Measurements from ENCODE around the gene NR3C1. TPM values are rescaled to one million over a fixed set of nuclear protein-coding genes. Genes with fewer than 3 reads are reported as not detected.

The NR3C1 gene
- total RNA-seq, 4 donors from 2014 or later = 56.7 to 79.1 (median 64.4) TPM

GRCh38 chr5:143248822-143249579 is 154.5 kb downstream of the NR3C1 start:
- Histone ChIP-seq H3K4me3 (no peak overlapping the region), H3K9me3 (no peaks in the 10 kb centered on the region), H3K4me1 (peaks cover 23 to 43% of the 10 kb centered on the region in 2 donors), H3K27me3 (no peaks in the 10 kb centered on the region), H3K27ac (peak overlapping the region; percentile 64 to 95 (median 82)), H3K36me3 (no peaks in the 10 kb centered on the region)
- in situ Hi-C loops (cut with MboI; ENCODE audit: low sequenced_read_pairs in 4 of 4) (loop anchor here in 1 of 4 donors (10.0 kb wide), 2 partner anchors 114 to 156 kb away; partner anchors contain the start of gene NR3C1), intact Hi-C loops (cut with DNase I; ENCODE audit: low total_unique reads) (loop anchor here (5.0 kb wide), 1 partner anchor 68 kb away; no protein-coding TSS in a partner anchor)
- DNase-seq = peak; percentile 54 to 59
- TF ChIP-seq POLR2A (IDR thresholded peaks at IDR 0.05) = no peak
- no peak for TF ChIP-seq CTCF (IDR thresholded peaks at IDR 0.05 in 4 of 5, conservative IDR thresholded peaks at IDR 0.05 in 1 of 5)
- ATAC-seq = peak; percentile 79 to 84

- Histone ChIP-seq H3K4me3 (no peak overlapping the region), H3K36me3 (no peaks in the 10 kb centered on the region), H3K27me3 (no peaks in the 10 kb centered on the region), H3K9me3 (no peaks in the 10 kb centered on the region), H3K27ac (peak overlapping the region; percentile 64 to 95 (median 82)), H3K4me1 (peaks cover 29 to 48% of the 10 kb centered on the region in 2 donors)
- ATAC-seq (no peak), DNase-seq (no peak)
- in situ Hi-C loops (cut with MboI; ENCODE audit: low sequenced_read_pairs in 4 of 4) = loop anchor here in 1 of 4 donors (10.0 kb wide), 2 partner anchors 114 to 156 kb away; partner anchors contain the start of gene NR3C1
- intact Hi-C loops (cut with DNase I; ENCODE audit: low total_unique reads) = loop anchor here (5.0 kb wide), 1 partner anchor 69 kb away; no protein-coding TSS in a partner anchor
- TF ChIP-seq POLR2A (IDR thresholded peaks at IDR 0.05) (no peak), CTCF (IDR thresholded peaks at IDR 0.05 in 4 of 5, conservative IDR thresholded peaks at IDR 0.05 in 1 of 5) (no peak)
Measured at GRCh38 chr5:143248391-143248790, 155.1 kb downstream of the NR3C1 start.

- no peaks in the 10 kb centered on the region for H3K9me3 ChIP-seq
- intact Hi-C loops (cut with DNase I; ENCODE audit: low total_unique reads) (loop anchor here (2.0 to 5.0 kb wide), 2 partner anchors 70 to 156 kb away; partner anchors contain the start of gene NR3C1), in situ Hi-C loops (cut with MboI; ENCODE audit: low sequenced_read_pairs in 4 of 4) (loop anchor here in 1 of 4 donors (10.0 kb wide), 2 partner anchors 112 to 158 kb away; partner anchors contain the start of gene NR3C1)
- H3K4me1 ChIP-seq = peaks cover 40 to 59% of the 10 kb centered on the region in 2 donors
- ATAC-seq = no peak
- no peaks in the 10 kb centered on the region for H3K27me3 ChIP-seq
- H3K36me3 ChIP-seq = no peaks in the 10 kb centered on the region
- DNase-seq = no peak
- TF ChIP-seq CTCF (IDR thresholded peaks at IDR 0.05 in 4 of 5, conservative IDR thresholded peaks at IDR 0.05 in 1 of 5) = no peak
- no peak for TF ChIP-seq POLR2A (IDR thresholded peaks at IDR 0.05)
- H3K4me3 ChIP-seq = no peak overlapping the region
- peak overlapping the region in 3 of 4 donors; percentile 89 to 95 (median 95) for H3K27ac ChIP-seq
Measured at GRCh38 chr5:143247134-143247815, 156.2 kb downstream of the NR3C1 start.

- H3K36me3 ChIP-seq = no peaks in the 10 kb centered on the region
- no peak for TF ChIP-seq CTCF (IDR thresholded peaks at IDR 0.05 in 4 of 5, conservative IDR thresholded peaks at IDR 0.05 in 1 of 5)
- TF ChIP-seq POLR2A (IDR thresholded peaks at IDR 0.05) = no peak
- no peaks in the 10 kb centered on the region for H3K9me3 ChIP-seq
- ATAC-seq (peak; percentile 76 to 82), DNase-seq (peak; percentile 78 to 85)
- intact Hi-C loops (cut with DNase I; ENCODE audit: low total_unique reads) (loop anchor here (2.0 to 5.0 kb wide), 4 partner anchors 45 to 221 kb away; partner anchors contain the start of gene NR3C1), in situ Hi-C loops (cut with MboI; ENCODE audit: low sequenced_read_pairs in 4 of 4) (loop anchor here in 1 of 4 donors (10.0 kb wide), 2 partner anchors 111 to 159 kb away; partner anchors contain the start of gene NR3C1)
- no peaks in the 10 kb centered on the region for H3K27me3 ChIP-seq
- H3K4me1 ChIP-seq = peaks cover 44 to 59% of the 10 kb centered on the region in 2 donors
- peak overlapping the region in 2 of 4 donors; percentile 26 to 29 for H3K4me3 ChIP-seq
- peak overlapping the region; percentile 85 to 95 (median 92) for H3K27ac ChIP-seq
Measured at GRCh38 chr5:143245929-143246561, 157.4 kb downstream of the NR3C1 start.

All from gastrocnemius medialis (tissue), 4 donors.